Stimulated activated CD4-positive, alpha-beta T cell treated with anti-CD3 and anti-CD28 coated beads, TNF-alpha, amount 100 ng/mL, for 1 hour (primary cell): ENCODE data around the gene SLC13A2.
"Not testable (repeated sequence)": the region's sequence is repeated elsewhere in the genome, so short reads cannot be mapped to it uniquely, and the experiment has no call there.

Source experiments
- DNase-seq, 3 donors: peaks; one replicate each; pipeline ENCODE4 v3.0.0-alpha.2; 2020; ENCODE audit warnings: low read depth in 3 of 3, low spot score in 1 of 3

SLC13A2 gene

GRCh38 chr17:28473542-28473941 lies at the start of gene SLC13A2:
SLC13A2 (plus strand) TSS chr17:28473644; CDS start chr17:28473713, 69 bp downstream.
- DNase-seq = no peak

- no peak for DNase-seq
Measured at GRCh38 chr17:28425206-28425605, 48.2 kb upstream of the SLC13A2 start.

GRCh38 chr17:28426081-28426519 lies 47.3 kb upstream of the SLC13A2 start:
- DNase-seq = no peak

GRCh38 chr17:28427371-28427770 lies 46.1 kb upstream of the SLC13A2 start:
- no peak for DNase-seq

GRCh38 chr17:28427982-28428381 lies 45.5 kb upstream of the SLC13A2 start:
- DNase-seq = not testable (repeated sequence)

- DNase-seq = no peak
Measured at GRCh38 chr17:28433721-28434120, 39.7 kb upstream of the SLC13A2 start.

- DNase-seq = not testable (repeated sequence)
Measured at GRCh38 chr17:28434326-28434725, 39.1 kb upstream of the SLC13A2 start.

- no peak for DNase-seq
Measured at GRCh38 chr17:28443901-28444638, 29.4 kb upstream of the SLC13A2 start.

- DNase-seq = no peak
Measured at GRCh38 chr17:28446716-28447395, 26.6 kb upstream of the SLC13A2 start.

- DNase-seq = no peak
Measured at GRCh38 chr17:28447396-28447760, 26.1 kb upstream of the SLC13A2 start.

GRCh38 chr17:28449859-28450258 lies 23.6 kb upstream of the SLC13A2 start:
- DNase-seq = no peak

- no peak for DNase-seq
Measured at GRCh38 chr17:28457890-28458289, 15.6 kb upstream of the SLC13A2 start.

- not testable (repeated sequence) for DNase-seq
Measured at GRCh38 chr17:28458881-28459280, 14.6 kb upstream of the SLC13A2 start.

GRCh38 chr17:28460901-28461300 lies 12.5 kb upstream of the SLC13A2 start:
- DNase-seq = no peak

- no peak for DNase-seq
Measured at GRCh38 chr17:28466001-28466400, 7.4 kb upstream of the SLC13A2 start.

- no peak for DNase-seq
Measured at GRCh38 chr17:28466521-28467048, 6.9 kb upstream of the SLC13A2 start.

GRCh38 chr17:28467456-28468025 lies 5.9 kb upstream of the SLC13A2 start:
- no peak for DNase-seq

GRCh38 chr17:28468033-28468735 lies 5.3 kb upstream of the SLC13A2 start:
- DNase-seq = not testable (repeated sequence)

- no peak for DNase-seq
Measured at GRCh38 chr17:28468781-28469180, 4.7 kb upstream of the SLC13A2 start.

- no peak for DNase-seq
Measured at GRCh38 chr17:28469376-28469775, 4.1 kb upstream of the SLC13A2 start.

GRCh38 chr17:28470266-28470913 lies 3.1 kb upstream of the SLC13A2 start:
- no peak for DNase-seq
